Heart right ventricle (tissue), 16 donors: ENCODE measurements around the gene TULP1. TPM values are rescaled to one million over a fixed set of nuclear protein-coding genes. Genes with fewer than 3 reads are reported as not detected.

Source experiments
- ATAC-seq, 8 donors: fragments of 200-7000 bp; cut with Tn5 transposase; one replicate each; pipeline ENCODE4 v1.9.1; 2020; ENCODE audit warnings: mild to moderate bottlenecking in 8 of 8, moderate library complexity in 8 of 8, moderate number of reproducible peaks in 1 of 8
- DNase-seq, 2 donors: peaks; one replicate each; pipeline ENCODE4 v3.0.0-alpha.2; 2020
- H3K27ac ChIP-seq, 10 donors: fragments of 200-600 bp; sonication (generic) in 2 of 10; one replicate each; pipeline versions ENCODE4 v1.5.0 to v1.8.0; 2020 to 2022; ENCODE audit warnings: mild to moderate bottlenecking in 3 of 10
- H3K27me3 ChIP-seq, 7 donors: fragments of 200-600 bp; one replicate each; pipeline ENCODE4 v1.8.0; 2021 to 2022; ENCODE audit warnings: mild to moderate bottlenecking in 2 of 7
- H3K36me3 ChIP-seq, 9 donors: fragments of 200-600 bp; sonication (generic) in 1 of 9; one replicate each; pipeline versions ENCODE4 v1.5.0 to v1.8.0; 2020 to 2022; ENCODE audit warnings: mild to moderate bottlenecking in 2 of 9
- H3K4me1 ChIP-seq, 9 donors: fragments of 200-600 bp; sonication (generic) in 1 of 9; one replicate each; pipeline versions ENCODE4 v1.5.0 to v1.8.0; 2020 to 2022; ENCODE audit warnings: mild to moderate bottlenecking in 4 of 9
- H3K4me3 ChIP-seq, 10 donors: fragments of 200-600 bp; sonication (generic) in 2 of 10; one replicate each; pipeline versions ENCODE4 v1.5.0 to v1.8.0; 2020 to 2022; ENCODE audit warnings: mild to moderate bottlenecking in 7 of 10, moderate library complexity in 2 of 10
- H3K9me3 ChIP-seq, 11 donors: fragments of 200-600 bp in 10 of 11; sonication (generic) in 2 of 11; one replicate each; pipeline versions ENCODE4 v1.5.0 to v1.8.0; 2013 to 2022; ENCODE audit warnings: mild to moderate bottlenecking in 2 of 11, control low read depth in 1 of 11, moderate library complexity in 1 of 11
- WGBS, 2 donors: extraction: QIAGEN DNeasy Blood & Tissue Kit; methylation state at CpG; one replicate each; pipeline ENCODE4 v1.1.7; 2013; ENCODE audit warnings: inconsistent platforms in 1 of 2; 5-methylcytosine and 5-hydroxymethylcytosine counted together
- intact Hi-C, 10 donors: fragments of 100-400 bp; cut with DNase I; formaldehyde crosslinking; loops; one replicate each; pipeline versions ENCODE4 v1.11.1 to v1.14.2; 2022
- polyA plus RNA-seq, 2 donors: library from polyadenylated mRNA; stranded (reverse); fragments of 200-250 nt; gene quantifications; one replicate each; pipeline ENCODE4 v1.2.3, GENCODE V29; 2013
- total RNA-seq, 10 donors: library from RNA; stranded (reverse); fragmentation: NEBNext Ultra II Directional in 3 of 10; extraction: Animal tissue kit (Norgen Biotek cat#: 25700) in 3 of 10; gene quantifications; one replicate each; pipeline versions ENCODE4 v1.2.1 to v1.2.4, GENCODE V29; 2021 to 2023
- TF ChIP-seq, protein P1 (sequence below), 9 donors: fragments of 200-600 bp; sonication (generic) in 2 of 9; IDR thresholded peaks; one replicate each; pipeline versions ENCODE4 v1.5.0 to v1.8.0; 2021 to 2022; ENCODE audit warnings: antibody characterized with exemption in 9 of 9, mild to moderate bottlenecking in 5 of 9, moderate library complexity in 1 of 9
- donor health status: Arrhythmogenic right ventricular cardiomyopathy.
- donor health status: ischemic (EF 13 %, LVEDD 7.1; RV severe dilation, severe dysfunction).
- donor health status: healthy with polysubstance abuse.
- donor health status: DM: no; HTN: yes; CAD: no.
- donor health status: DM: no; HTN: no; CAD: no.
- donor health status: ischemic (EF 25% LVEDD 6.9; RV normal size, moderate dysfunction).
- donor health status: ischemic (EF 25% LVEDD 5.7; RV mildly dilated, moderate dysfunction).
- donor health status: healthy.
- donor health status: DM: yes; HTN: yes; CAD: no.
- donor health status: Ischemic cardiomyopathy.
- donor health status: ischemic (EF 35%, LVEDD 5.7; RV mildly dilated, moderate dysfunction).
- donor health status: nonischemic (EF 11% LVEDD 7.7; RV severe dilation, severe dysfunction).
- donor health status: DM: yes; HTN: yes; CAD: no.
- donor health status: PGD.
- donor health status: ischemic (EF 29% LVEDD 5.4; RV normal size, mild dysfunction).
- donor health status: nonischemic (EF 23%, LVEDD 6.1; RV moderate dilation, normal function).

Gene TULP1
- total and polyA plus RNA-seq, 12 donors: 0.03 to 0.15 TPM; not detected in 10

DNA sequence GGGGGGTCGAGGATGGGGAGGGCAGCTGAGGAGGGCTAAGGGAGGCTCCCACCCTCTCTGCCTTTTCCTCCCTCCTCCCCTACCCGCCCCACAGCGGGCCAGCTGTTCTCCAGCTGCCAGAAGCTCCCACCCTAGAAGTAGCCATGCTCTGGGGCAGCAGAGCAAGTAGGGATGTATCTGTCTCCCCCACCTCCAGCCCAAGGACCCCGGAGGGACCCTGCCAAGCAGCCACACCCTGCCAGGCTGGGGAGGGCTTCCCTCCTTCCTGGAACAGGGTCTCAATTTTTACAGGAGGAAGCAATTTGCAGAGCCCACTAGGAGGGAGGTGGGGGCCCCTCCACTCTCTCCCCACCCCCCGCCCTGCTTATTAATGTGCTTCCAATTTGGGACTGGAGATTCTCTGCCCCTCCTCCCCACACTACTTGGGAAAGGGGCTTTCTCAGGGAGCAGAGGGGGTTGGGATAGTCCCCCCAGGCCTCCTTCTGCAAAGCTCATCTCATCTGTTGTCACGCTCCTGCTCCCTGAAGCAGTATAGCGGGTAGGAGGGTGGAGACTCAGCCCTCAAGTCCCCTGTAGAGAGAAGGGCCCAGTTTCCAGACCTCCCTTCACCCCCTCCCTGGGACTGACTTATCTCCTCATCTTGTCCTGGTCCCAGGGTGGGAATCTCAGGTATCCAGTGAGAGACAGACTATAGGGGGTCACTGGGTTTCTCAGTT, 20.3 kb downstream of the TULP1 start:
- Histone ChIP-seq H3K27me3 (peaks cover 0 to 64% (median 0%) of the 10 kb centered on the region in 7 donors), H3K9me3 (no peaks in the 10 kb centered on the region), H3K36me3 (no peaks in the 10 kb centered on the region), H3K4me1 (peaks cover 32 to 87% (median 72%) of the 10 kb centered on the region in 9 donors), H3K27ac (peak overlapping the region in 6 of 10 donors; percentile 60 to 97 (median 92)), H3K4me3 (no peak overlapping the region)
- WGBS, 2 donors: 41 to 54% methylated on average over 7 of the region's 7 CpGs
- intact Hi-C loops: no loop called here
- ATAC-seq (no peak), DNase-seq (no peak)
- TF ChIP-seq, protein P1, sequence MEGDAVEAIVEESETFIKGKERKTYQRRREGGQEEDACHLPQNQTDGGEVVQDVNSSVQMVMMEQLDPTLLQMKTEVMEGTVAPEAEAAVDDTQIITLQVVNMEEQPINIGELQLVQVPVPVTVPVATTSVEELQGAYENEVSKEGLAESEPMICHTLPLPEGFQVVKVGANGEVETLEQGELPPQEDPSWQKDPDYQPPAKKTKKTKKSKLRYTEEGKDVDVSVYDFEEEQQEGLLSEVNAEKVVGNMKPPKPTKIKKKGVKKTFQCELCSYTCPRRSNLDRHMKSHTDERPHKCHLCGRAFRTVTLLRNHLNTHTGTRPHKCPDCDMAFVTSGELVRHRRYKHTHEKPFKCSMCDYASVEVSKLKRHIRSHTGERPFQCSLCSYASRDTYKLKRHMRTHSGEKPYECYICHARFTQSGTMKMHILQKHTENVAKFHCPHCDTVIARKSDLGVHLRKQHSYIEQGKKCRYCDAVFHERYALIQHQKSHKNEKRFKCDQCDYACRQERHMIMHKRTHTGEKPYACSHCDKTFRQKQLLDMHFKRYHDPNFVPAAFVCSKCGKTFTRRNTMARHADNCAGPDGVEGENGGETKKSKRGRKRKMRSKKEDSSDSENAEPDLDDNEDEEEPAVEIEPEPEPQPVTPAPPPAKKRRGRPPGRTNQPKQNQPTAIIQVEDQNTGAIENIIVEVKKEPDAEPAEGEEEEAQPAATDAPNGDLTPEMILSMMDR (IDR thresholded peaks at IDR 0.05): no peak

GRCh38 chr6:35491558-35492257, 21.0 kb downstream of the TULP1 start:
- ATAC-seq (peak in 2 of 8 donors; percentile 0 to 1), DNase-seq (no peak)
- peaks cover 32 to 93% (median 77%) of the 10 kb centered on the region in 9 donors for H3K4me1 ChIP-seq
- H3K9me3 ChIP-seq: no peaks in the 10 kb centered on the region
- TF ChIP-seq, protein P1 (IDR thresholded peaks at IDR 0.05): no peak
- 35 to 44% methylated on average over 5 of the region's 5 CpGs for WGBS, 2 donors
- no peaks in the 10 kb centered on the region for H3K36me3 ChIP-seq
- H3K27me3 ChIP-seq: peaks cover 0 to 61% (median 0%) of the 10 kb centered on the region in 7 donors
- intact Hi-C loops: no loop called here
- H3K4me3 ChIP-seq: no peak overlapping the region
- peak overlapping the region in 6 of 10 donors; percentile 60 to 97 (median 92) for H3K27ac ChIP-seq

GRCh38 chr6:35490821-35491557, 21.7 kb downstream of the TULP1 start:
- Histone ChIP-seq H3K27ac (peak overlapping the region; percentile 21 to 97 (median 89)), H3K36me3 (peaks cover 0 to 6% (median 0%) of the 10 kb centered on the region in 9 donors), H3K4me3 (peak overlapping the region in 6 of 10 donors; percentile 32 to 48 (median 39)), H3K4me1 (peaks cover 32 to 99% (median 84%) of the 10 kb centered on the region in 9 donors), H3K27me3 (peaks cover 0 to 54% (median 0%) of the 10 kb centered on the region in 7 donors), H3K9me3 (no peaks in the 10 kb centered on the region)
- DNase-seq (no peak), ATAC-seq (peak in 5 of 8 donors; percentile 1 to 23 (median 4))
- TF ChIP-seq, protein P1 (IDR thresholded peaks at IDR 0.05): no peak
- intact Hi-C loops: no loop called here
- 36 to 45% methylated on average over 8 of the region's 8 CpGs for WGBS, 2 donors
